ENCODE results near the gene SSBP2. TPM values are rescaled to one million over a fixed set of nuclear protein-coding genes. Genes with fewer than 3 reads are reported as not detected.

SSBP2 gene
- total RNA-seq, 1 experiment from 2014 or later = 5.2 TPM

DNA sequence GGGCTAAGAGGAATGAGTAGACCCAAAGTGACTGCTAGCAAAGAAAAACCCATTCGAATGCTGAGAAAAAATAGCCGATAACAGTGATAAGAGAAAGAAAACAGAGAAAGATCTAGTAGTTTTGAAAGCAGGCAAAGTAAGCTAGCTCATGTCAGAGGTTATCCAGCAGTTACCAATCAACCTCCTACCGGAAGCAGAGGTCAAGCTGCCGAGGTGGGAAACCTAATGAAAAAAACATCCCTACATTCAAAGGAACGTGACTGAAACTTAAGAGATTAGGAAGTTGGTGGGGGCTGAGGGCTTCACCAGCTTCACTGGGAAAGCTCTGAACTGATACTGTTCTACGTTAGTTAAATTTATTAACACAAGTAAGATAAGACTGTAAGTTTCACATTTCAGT lies 32.6 kb downstream of the SSBP2 start (continued):
- TF ChIP-seq ELF1 (IDR thresholded peaks at IDR 0.05; ENCODE audit: borderline replicate concordance, low read depth) (no peak), TCF7L2 (IDR thresholded peaks at IDR 0.05; ENCODE audit: borderline replicate concordance, extremely low read depth, insufficient read depth, insufficient read length) (no peak), CEBPB (IDR thresholded peaks at IDR 0.05; ENCODE audit: low read depth) (no peak)
- TF ChIP-seq, protein P1, sequence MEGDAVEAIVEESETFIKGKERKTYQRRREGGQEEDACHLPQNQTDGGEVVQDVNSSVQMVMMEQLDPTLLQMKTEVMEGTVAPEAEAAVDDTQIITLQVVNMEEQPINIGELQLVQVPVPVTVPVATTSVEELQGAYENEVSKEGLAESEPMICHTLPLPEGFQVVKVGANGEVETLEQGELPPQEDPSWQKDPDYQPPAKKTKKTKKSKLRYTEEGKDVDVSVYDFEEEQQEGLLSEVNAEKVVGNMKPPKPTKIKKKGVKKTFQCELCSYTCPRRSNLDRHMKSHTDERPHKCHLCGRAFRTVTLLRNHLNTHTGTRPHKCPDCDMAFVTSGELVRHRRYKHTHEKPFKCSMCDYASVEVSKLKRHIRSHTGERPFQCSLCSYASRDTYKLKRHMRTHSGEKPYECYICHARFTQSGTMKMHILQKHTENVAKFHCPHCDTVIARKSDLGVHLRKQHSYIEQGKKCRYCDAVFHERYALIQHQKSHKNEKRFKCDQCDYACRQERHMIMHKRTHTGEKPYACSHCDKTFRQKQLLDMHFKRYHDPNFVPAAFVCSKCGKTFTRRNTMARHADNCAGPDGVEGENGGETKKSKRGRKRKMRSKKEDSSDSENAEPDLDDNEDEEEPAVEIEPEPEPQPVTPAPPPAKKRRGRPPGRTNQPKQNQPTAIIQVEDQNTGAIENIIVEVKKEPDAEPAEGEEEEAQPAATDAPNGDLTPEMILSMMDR (IDR thresholded peaks at IDR 0.05 in 2 of 3, conservative IDR thresholded peaks at IDR 0.05 in 1 of 3; ENCODE audit: borderline replicate concordance in 1 of 3, insufficient read depth in 1 of 3, low read depth in 2 of 3, low read length in 2 of 3) = no peak

DNA sequence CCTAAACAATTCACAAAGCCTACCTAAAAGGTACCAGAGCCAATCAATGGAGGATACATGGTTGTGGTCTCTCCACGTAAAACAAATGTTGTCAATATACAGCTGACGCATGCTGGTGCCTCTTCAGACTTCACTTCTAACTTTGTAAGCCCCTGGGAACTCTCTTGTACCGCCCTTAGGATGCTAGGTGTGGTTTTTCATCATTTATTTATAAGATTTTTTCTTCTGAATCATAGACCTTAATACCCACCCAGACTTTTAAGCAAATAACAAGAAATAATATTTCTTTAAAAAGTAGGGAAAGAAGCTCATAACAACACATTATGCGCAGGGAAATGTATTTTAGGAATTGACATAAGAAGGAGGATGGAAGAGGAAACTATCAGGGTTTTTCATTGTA lies 33.0 kb downstream of the SSBP2 start:
- H3K9me2 ChIP-seq (ENCODE audit: insufficient read depth) = no peaks in the 10 kb centered on the region
- no peaks in the 10 kb centered on the region for H3K9me3 ChIP-seq (ENCODE audit: control insufficient read depth in 1 of 2, insufficient read depth in 1 of 2, low read depth in 1 of 2, low read length in 2 of 2)
- no peaks in the 10 kb centered on the region for H3K36me3 ChIP-seq (ENCODE audit: control insufficient read depth in 1 of 2, insufficient read depth in 2 of 2, low read length in 2 of 2)
- H3K4me2 ChIP-seq (ENCODE audit: low read length) = no peak overlapping the region
- H3K4me1 ChIP-seq (ENCODE audit: control insufficient read depth in 1 of 2, insufficient read depth in 2 of 2, low read length in 2 of 2) = no peaks in the 10 kb centered on the region
- POLR2A ChIA-PET = no interaction called here
- TF ChIP-seq CBX3 (IDR thresholded peaks at IDR 0.05; ENCODE audit: low read depth) (no peak), SP1 (IDR thresholded peaks at IDR 0.05; ENCODE audit: low read depth) (no peak), POLR2AphosphoS5 (IDR thresholded peaks at IDR 0.05; ENCODE audit: low read depth, low read length) (no peak), SIN3A (IDR thresholded peaks at IDR 0.05; ENCODE audit: low read depth) (no peak), REST (IDR thresholded peaks at IDR 0.05; ENCODE audit: low read depth) (no peak)
- H4K20me1 ChIP-seq (ENCODE audit: insufficient read depth) = no peaks in the 10 kb centered on the region
- no TSS peak for BruUV-seq (replicated peaks)
- CTCF ChIA-PET = no interaction called here
- H3K27ac ChIP-seq (ENCODE audit: low read depth, low read length) = no peak overlapping the region
- no peak for DNase-seq (ENCODE audit: low read depth, low spot score)
- intact Hi-C loops (cut with micrococcal nuclease) = no loop called here
- H3K27me3 ChIP-seq (ENCODE audit: insufficient read depth, low read length) = no peaks in the 10 kb centered on the region
- no peak overlapping the region for H3K9ac ChIP-seq (ENCODE audit: low read length)
- H3K4me3 ChIP-seq (replicated peaks in 1 of 2; ENCODE audit: low read depth in 1 of 2, low read length in 2 of 2) = no peak overlapping the region
- no peak for ATAC-seq
- RAD21 ChIA-PET (ENCODE audit: low non-redundant PET in 1 of 2, low total read pairs in 2 of 2, uncharacterized antibody in 2 of 2, unreplicated experiment in 2 of 2) = no interaction called here
- no peak overlapping the region for H2AFZ ChIP-seq (ENCODE audit: low read depth, low read length, poor library complexity, severe bottlenecking)
- H3K79me2 ChIP-seq (ENCODE audit: insufficient read depth, low read length) = no peaks in the 10 kb centered on the region

All from HCT116 (cell line).